IMR-90 (cell line): Measurements from ENCODE around the gene DLGAP3.

ENCODE experiments used
- BHLHE40 ChIP-seq: fragments of 150-350 bp; IDR thresholded peaks from 2 replicates; pipeline ENCODE4 v1.6.1; 2016; ENCODE audit warnings: mild to moderate bottlenecking, low read depth, low read length
- TF ChIP-seq, protein P1 (sequence below): conservative IDR thresholded peaks from 2 replicates; pipeline ENCODE4 v1.5.1; 2012; ENCODE audit warnings: mild to moderate bottlenecking, low read depth, low read length, improper control_type of control experiment

DNA sequence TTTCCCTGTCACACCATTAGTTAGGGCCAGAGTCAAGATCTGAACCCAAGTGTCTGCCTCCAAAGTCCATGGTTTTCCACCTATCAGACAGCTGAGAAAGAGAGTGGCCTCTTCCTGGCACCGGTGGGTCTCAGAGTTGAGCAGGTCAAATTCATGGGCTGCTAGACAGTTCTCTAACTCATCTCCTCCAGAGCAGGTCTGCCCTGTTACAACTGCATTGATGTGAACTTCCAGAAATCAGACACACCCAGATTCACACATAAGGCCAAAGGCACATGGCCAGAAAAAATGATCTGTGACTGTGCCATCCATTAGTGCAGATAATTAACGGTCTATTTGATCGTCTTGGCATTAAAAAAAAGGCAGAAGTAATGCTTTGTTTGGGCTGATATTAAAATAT, 87.4 kb downstream of the DLGAP3 start:
- TF ChIP-seq, protein P1, sequence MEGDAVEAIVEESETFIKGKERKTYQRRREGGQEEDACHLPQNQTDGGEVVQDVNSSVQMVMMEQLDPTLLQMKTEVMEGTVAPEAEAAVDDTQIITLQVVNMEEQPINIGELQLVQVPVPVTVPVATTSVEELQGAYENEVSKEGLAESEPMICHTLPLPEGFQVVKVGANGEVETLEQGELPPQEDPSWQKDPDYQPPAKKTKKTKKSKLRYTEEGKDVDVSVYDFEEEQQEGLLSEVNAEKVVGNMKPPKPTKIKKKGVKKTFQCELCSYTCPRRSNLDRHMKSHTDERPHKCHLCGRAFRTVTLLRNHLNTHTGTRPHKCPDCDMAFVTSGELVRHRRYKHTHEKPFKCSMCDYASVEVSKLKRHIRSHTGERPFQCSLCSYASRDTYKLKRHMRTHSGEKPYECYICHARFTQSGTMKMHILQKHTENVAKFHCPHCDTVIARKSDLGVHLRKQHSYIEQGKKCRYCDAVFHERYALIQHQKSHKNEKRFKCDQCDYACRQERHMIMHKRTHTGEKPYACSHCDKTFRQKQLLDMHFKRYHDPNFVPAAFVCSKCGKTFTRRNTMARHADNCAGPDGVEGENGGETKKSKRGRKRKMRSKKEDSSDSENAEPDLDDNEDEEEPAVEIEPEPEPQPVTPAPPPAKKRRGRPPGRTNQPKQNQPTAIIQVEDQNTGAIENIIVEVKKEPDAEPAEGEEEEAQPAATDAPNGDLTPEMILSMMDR = no peak
- TF ChIP-seq BHLHE40 = no peak
